Prostate gland (tissue), 2 donors: ENCODE results near the gene LRRC10B. TPM values are rescaled to one million over a fixed set of nuclear protein-coding genes. Genes with fewer than 3 reads are reported as not detected.

Experiments used
- DNase-seq: peaks from one replicate; pipeline ENCODE4 v3.0.0-alpha.2; 2019; ENCODE audit warnings: low spot score
- H3K27ac ChIP-seq, 2 donors: fragments of 200-600 bp; sonication (generic); 2 replicates each; pipeline ENCODE4 v1.5.1; 2017 to 2019
- H3K27me3 ChIP-seq: fragments of 200-600 bp; sonication (generic); replicated peaks from 2 replicates; pipeline ENCODE4 v1.5.1; 2019; ENCODE audit not compliant: insufficient read depth
- H3K36me3 ChIP-seq, 2 donors: fragments of 200-600 bp; sonication (generic); 1 replicate in 1 of 2; 2 replicates in 1 of 2; pipeline versions ENCODE4 v1.5.1 to v1.8.1; 2017 to 2019
- H3K4me1 ChIP-seq: fragments of 200-600 bp; sonication (generic); replicated peaks from 2 replicates; pipeline ENCODE4 v1.5.1; 2019
- H3K4me3 ChIP-seq, 2 donors: fragments of 200-600 bp; sonication (generic); 2 replicates each; pipeline ENCODE4 v1.5.1; 2017 to 2019
- H3K9me3 ChIP-seq: fragments of 200-600 bp; sonication (generic); 2 replicates; pipeline ENCODE4 v1.5.1; 2017
- CTCF ChIP-seq, 4 experiments: fragments of 200-600 bp in 2 of 4; fragments of 450-650 bp in 2 of 4; sonication (generic) in 2 of 4; IDR thresholded peaks; 1 replicate in 3 of 4; 2 replicates in 1 of 4; pipeline ENCODE4 v1.5.1; 2016 to 2019; ENCODE audit warnings: antibody characterized with exemption in 4 of 4, mild to moderate bottlenecking in 2 of 4, moderate library complexity in 2 of 4
- POLR2A ChIP-seq: fragments of 450-650 bp; IDR thresholded peaks from one replicate; pipeline ENCODE4 v1.6.1; 2016; ENCODE audit warnings: antibody characterized with exemption, mild to moderate bottlenecking
- POLR2AphosphoS5 ChIP-seq: sonication (generic); formaldehyde crosslinking; IDR thresholded peaks from one replicate; pipeline ENCODE4 v1.6.1; 2017; ENCODE audit warnings: antibody characterized with exemption
- WGBS: methylation state at CpG from one replicate; pipeline ENCODE4 v1.1.5; 2018; 5-methylcytosine and 5-hydroxymethylcytosine counted together
- intact Hi-C: fragments of 100-400 bp; cut with DNase I; formaldehyde crosslinking; loops from one replicate; pipeline ENCODE4 v1.14.2; 2022
- total RNA-seq, 2 donors: library from RNA; depleted of rRNA; stranded (reverse); fragments of >200 nt; gene quantifications; one replicate each; pipeline ENCODE4 v1.1.0, GENCODE V29; 2016

The LRRC10B gene
- total RNA-seq, 2 donors from 2014 or later: 0.09 to 1.2 TPM

- Histone ChIP-seq H3K9me3 (no peaks in the 10 kb centered on the region), H3K4me3 (no peak overlapping the region), H3K27me3 (no peaks in the 10 kb centered on the region), H3K36me3 (no peaks in the 10 kb centered on the region), H3K27ac (peak overlapping the region; percentile 58 to 88), H3K4me1 (peaks cover 26% of the 10 kb centered on the region)
- intact Hi-C loops: no loop called here
- no peak for DNase-seq
- TF ChIP-seq POLR2AphosphoS5 (no peak), CTCF (IDR thresholded peaks at IDR 0.05) (no peak), POLR2A (no peak)
- 39% methylated on average over 3 of the region's 3 CpGs for WGBS
These were observed 33.0 kb downstream of the LRRC10B start for GRCh38 chr11:61541598-61541997.

DNA sequence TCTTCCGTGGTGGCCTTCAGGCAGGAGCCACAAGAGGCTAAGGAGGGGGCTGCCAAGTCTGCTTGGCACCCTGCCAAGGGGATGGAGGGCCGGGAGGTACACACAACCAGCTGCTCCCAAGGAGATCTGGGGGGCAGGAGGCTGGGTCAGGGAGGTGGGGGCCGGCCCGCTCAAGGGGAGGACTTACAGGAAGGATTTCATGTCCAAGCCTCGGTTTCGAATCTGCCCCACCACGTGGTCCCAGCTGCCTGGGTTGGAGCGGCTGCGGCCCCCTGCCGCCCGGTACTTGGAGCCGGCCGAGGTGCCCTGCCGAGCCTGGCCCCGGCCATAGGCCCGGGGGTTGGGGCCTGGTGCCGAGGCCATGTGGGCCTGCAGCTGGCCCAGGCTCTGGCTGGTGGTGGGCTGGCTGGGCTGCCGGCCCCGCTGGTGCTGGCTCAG, 33.5 kb downstream of the LRRC10B start:
- DNase-seq: no peak
- Histone ChIP-seq H3K4me1 (peaks cover 26% of the 10 kb centered on the region), H3K4me3 (no peak overlapping the region), H3K27ac (peak overlapping the region; percentile 58 to 88), H3K27me3 (no peaks in the 10 kb centered on the region), H3K9me3 (no peaks in the 10 kb centered on the region), H3K36me3 (no peaks in the 10 kb centered on the region)
- 60% methylated on average over 17 of the region's 19 CpGs for WGBS
- no peak for TF ChIP-seq POLR2AphosphoS5
- TF ChIP-seq POLR2A: no peak
- TF ChIP-seq CTCF (IDR thresholded peaks at IDR 0.05): no peak
- intact Hi-C loops: no loop called here

GRCh38 chr11:61542705-61543104, 34.2 kb downstream of the LRRC10B start:
- H3K27me3 ChIP-seq: no peaks in the 10 kb centered on the region
- no peak overlapping the region for H3K4me3 ChIP-seq
- no peaks in the 10 kb centered on the region for H3K36me3 ChIP-seq
- TF ChIP-seq CTCF (IDR thresholded peaks at IDR 0.05) (no peak), POLR2A (no peak), POLR2AphosphoS5 (no peak)
- WGBS: 88% methylated on average over 16 of the region's 16 CpGs
- peaks cover 20% of the 10 kb centered on the region for H3K4me1 ChIP-seq
- DNase-seq: no peak
- H3K9me3 ChIP-seq: no peaks in the 10 kb centered on the region
- intact Hi-C loops: no loop called here
- peak overlapping the region; percentile 58 to 88 for H3K27ac ChIP-seq

DNA sequence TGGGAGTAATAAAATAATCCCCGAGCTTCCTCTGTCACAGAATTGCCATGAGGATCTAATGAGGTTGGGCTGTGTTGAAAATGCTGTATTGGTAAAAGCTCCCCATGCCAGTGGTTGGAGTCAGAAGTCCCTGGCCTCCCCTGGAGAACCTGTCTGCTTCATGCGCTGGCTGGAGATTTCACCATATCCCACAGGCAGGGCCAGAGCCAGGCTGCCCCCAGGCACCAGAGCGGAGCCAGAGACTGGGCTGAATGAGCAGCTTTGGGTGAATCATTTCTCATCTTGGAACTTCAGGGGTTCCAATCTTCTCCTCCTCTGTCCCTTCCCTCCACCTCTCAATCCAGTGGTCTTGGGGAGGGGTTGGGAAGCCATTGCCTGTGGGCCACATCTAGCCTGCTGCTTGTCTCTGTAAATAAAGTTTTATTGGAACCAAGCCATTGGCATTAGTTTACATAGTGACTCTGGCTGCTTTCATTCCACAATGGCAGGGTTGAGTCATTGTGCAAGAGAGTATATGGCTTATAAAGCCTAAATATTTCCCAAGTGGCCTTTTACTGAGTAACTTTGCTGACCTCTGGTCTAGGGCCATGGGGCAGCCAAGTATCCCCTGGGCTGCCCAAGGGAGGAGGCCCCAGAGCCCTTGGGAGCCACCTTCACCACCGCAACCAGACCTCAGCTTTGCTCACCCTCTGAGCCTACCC, 35.2 kb downstream of the LRRC10B start:
- peak; percentile 31 for TF ChIP-seq POLR2AphosphoS5
- no peak for TF ChIP-seq CTCF (IDR thresholded peaks at IDR 0.05)
- DNase-seq: no peak
- no peak overlapping the region for H3K4me3 ChIP-seq
- no peaks in the 10 kb centered on the region for H3K27me3 ChIP-seq
- H3K27ac ChIP-seq: peak overlapping the region; percentile 65 to 88
- no peaks in the 10 kb centered on the region for H3K9me3 ChIP-seq
- peaks cover 16% of the 10 kb centered on the region for H3K4me1 ChIP-seq
- WGBS: 92% methylated on average over 4 of the region's 4 CpGs
- intact Hi-C loops: no loop called here
- H3K36me3 ChIP-seq: no peaks in the 10 kb centered on the region

DNA sequence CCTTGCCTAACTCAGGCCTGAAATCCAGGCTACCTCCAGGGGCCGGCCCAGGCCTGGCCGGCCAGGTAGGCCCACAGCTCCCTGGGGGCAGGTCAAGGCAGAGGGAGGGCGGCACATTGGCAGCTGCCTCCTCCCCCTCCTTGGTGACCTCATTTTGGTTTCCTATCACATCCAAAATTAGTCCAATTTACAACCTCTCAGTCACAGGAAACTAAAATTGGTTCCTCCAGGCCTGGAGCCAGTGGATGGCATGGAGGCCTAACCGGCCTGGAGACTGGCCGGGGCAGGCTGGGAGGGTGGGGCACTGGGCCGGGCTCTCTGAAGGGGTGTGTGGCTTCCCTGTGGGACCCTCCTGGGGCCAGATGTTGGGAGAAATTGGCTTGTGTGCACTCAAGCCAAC, 35.9 kb downstream of the LRRC10B start:
- no peak overlapping the region for H3K4me3 ChIP-seq
- no peaks in the 10 kb centered on the region for H3K27me3 ChIP-seq
- H3K27ac ChIP-seq: peak overlapping the region; percentile 65 to 88
- intact Hi-C loops: no loop called here
- TF ChIP-seq POLR2A (no peak), CTCF (IDR thresholded peaks at IDR 0.05) (no peak), POLR2AphosphoS5 (no peak)
- H3K4me1 ChIP-seq: peaks cover 16% of the 10 kb centered on the region
- H3K9me3 ChIP-seq: no peaks in the 10 kb centered on the region
- H3K36me3 ChIP-seq: no peaks in the 10 kb centered on the region
- 96% methylated on average over 6 of the region's 6 CpGs for WGBS
- no peak for DNase-seq
